GM13977 (cell line): ENCODE measurements around the gene KCNN3.

ENCODE experiments used
- DNase-seq: peaks from one replicate; pipeline ENCODE4 v3.0.0; 2012; ENCODE audit warnings: low spot score
- in situ Hi-C: fragments of 300-500 bp; cut with MboI; formaldehyde crosslinking; loops from one replicate; pipeline ENCODE4 v1.12.0; 2022; ENCODE audit warnings: low sequenced_read_pairs, low pct_unique_long_range_greater_than_20kb, mixed read lengths, inconsistent platforms; ENCODE audit not compliant: unreplicated experiment
- TF ChIP-seq, protein P1 (sequence below): IDR thresholded peaks from 2 replicates; pipeline ENCODE4 v1.5.1; 2012; ENCODE audit warnings: mild to moderate bottlenecking, control low read depth; ENCODE audit not compliant: insufficient read depth; ENCODE audit errors: extremely low read depth, missing control alignments

The KCNN3 gene

DNA sequence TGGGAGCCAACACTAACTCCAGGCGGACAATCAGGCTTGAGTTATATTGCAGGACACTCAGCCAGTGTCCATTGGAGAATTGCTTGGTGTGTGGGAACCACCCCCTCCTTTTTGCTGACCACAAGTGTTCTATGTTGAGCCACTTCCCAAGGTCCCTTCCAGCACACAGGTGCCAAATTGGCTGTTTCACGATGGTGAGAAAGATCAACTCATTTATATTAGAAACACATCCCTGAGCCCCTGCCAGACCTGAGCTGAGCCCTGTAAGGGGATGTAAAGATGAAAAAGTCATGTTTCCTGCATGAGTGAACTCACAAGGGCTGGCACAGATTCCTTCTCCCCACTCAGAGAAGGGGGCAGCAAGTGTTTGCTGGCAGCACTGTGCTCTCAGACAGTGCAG is 96.5 kb downstream of the KCNN3 start:
- in situ Hi-C loops, result no loop called here
- TF ChIP-seq, protein P1, sequence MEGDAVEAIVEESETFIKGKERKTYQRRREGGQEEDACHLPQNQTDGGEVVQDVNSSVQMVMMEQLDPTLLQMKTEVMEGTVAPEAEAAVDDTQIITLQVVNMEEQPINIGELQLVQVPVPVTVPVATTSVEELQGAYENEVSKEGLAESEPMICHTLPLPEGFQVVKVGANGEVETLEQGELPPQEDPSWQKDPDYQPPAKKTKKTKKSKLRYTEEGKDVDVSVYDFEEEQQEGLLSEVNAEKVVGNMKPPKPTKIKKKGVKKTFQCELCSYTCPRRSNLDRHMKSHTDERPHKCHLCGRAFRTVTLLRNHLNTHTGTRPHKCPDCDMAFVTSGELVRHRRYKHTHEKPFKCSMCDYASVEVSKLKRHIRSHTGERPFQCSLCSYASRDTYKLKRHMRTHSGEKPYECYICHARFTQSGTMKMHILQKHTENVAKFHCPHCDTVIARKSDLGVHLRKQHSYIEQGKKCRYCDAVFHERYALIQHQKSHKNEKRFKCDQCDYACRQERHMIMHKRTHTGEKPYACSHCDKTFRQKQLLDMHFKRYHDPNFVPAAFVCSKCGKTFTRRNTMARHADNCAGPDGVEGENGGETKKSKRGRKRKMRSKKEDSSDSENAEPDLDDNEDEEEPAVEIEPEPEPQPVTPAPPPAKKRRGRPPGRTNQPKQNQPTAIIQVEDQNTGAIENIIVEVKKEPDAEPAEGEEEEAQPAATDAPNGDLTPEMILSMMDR, result no peak
- DNase-seq, result no peak

DNA sequence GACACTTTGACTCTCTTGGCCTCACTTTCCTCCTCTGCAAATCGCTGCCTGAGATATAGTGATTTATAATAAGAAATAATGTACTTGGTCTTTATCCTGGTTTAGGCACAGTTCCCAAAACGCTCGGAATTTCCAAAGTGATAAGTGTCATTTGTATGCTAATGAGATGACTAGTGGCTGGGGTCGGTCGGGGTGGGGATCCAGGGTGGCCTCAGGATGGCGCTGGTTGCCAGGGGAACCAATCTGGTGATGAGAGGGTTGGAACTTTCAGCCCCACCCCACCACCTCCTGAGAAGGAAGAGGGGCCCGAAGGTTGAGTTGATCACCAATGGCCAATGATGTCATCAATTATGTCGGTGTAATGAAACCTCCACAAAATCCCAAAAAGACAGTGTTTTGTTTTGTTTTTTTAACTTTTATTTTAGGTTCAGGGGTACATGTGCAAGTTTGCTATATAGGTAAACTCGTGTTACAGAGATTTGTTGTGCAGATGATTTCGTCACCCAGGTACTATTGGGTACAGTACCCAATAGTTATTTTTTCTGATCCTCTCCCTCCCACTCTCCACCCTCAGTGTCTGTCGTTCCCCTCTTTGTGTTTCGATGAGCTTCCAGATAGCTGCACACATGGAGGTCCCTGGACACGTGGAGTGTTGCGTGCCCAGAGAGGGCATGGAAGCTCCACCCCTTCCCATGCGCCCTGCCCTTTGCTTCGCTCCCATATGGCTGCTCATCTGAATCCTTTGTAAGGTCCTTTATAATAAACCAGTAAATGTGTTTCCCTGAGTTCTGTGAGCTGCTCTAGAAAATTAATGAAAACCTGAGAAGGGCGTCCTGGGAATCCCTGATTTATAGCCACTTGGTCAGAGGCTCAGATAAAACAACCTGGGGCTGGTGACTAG is 97.2 kb downstream of the KCNN3 start:
- in situ Hi-C loops, result no loop called here
- no peak for DNase-seq
- TF ChIP-seq, protein P1, result peak; percentile 39

DNA sequence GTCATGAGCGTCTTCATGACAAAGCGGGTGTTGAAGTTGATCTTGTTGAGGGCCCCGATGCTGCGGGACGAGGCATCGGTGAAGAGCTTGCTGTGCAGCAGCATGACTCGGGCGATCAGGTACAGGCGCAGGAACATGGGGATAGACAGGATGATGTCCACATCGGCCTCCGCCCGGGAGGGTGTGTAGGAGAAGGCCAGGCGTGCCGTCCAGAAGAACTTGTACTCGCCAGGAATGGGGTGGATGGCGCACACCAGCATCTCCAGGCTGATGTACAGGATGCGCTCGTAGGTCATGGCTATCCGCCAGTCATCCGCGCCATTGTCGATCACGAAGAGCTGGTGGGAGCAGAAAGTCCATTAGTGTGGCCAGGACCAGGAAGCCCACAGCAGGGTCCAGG is 98.0 kb downstream of the KCNN3 start:
- in situ Hi-C loops, result no loop called here
- DNase-seq, result no peak
- TF ChIP-seq, protein P1, result no peak

DNA sequence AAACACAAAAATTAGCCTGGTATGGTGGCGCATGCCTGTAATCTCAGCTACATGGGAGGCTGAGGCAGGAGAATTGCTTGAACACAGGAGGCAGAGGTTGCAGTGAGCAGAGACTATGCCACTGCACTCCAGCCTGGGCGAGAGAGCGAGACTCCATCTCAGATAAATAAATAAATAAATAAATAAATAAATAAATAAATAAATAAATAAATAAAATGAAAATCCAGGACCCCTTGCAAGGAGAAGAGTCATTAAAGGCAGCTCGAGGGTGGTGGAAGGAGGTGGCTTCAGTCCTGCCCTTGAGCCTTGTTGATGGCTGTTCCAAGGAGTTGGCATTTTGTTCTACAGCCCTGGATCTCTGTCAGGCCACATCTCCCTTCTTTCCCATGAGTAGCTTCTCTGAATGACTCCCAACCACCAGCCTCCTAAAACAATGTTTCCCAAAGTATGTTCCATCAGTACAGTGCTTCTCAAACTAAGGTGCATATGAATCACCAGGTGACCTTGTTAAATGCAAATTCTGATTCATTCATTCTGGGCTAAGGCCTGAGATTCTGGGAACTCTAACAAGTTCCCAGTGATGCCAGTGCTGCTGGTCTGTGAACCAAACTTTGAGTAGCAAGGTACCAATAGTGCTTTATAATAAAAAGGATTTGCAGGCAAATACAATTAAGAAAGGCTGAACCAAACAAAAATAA is 99.0 kb downstream of the KCNN3 start:
- no peak for DNase-seq
- TF ChIP-seq, protein P1, result no peak
- in situ Hi-C loops, result no loop called here

DNA sequence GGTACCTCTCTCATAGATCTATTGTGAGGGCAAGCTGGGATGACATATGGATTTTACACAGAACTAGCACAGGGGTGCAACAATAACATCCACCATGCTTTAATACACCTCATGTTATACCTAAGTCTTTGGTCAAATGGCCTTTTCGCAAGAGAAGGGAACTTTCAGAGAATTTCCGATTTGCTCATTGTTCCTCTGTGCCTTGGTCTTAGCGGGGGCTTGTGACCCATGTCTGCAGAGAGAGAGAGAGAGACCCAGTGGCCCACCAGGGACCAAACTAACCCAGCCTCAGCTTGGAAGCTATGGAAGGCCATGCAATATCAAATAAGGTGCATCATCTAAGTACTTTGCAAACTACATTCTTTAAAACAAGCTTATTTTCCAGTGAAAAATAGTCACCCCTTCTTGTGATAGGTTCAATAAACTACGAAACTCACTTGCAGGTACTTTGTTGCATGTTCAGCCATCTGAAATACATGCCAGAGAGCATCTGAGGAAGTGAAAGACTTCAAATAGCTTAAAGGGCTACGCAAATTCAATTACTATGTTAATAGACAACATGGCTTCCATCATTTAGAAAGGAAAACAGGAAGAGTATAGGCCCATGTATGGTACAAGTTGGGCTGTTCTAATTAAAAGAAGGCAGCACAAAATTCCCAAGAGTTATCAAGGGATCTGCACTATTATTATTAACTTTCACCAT is 100.7 kb downstream of the KCNN3 start:
- TF ChIP-seq, protein P1, result no peak

DNA sequence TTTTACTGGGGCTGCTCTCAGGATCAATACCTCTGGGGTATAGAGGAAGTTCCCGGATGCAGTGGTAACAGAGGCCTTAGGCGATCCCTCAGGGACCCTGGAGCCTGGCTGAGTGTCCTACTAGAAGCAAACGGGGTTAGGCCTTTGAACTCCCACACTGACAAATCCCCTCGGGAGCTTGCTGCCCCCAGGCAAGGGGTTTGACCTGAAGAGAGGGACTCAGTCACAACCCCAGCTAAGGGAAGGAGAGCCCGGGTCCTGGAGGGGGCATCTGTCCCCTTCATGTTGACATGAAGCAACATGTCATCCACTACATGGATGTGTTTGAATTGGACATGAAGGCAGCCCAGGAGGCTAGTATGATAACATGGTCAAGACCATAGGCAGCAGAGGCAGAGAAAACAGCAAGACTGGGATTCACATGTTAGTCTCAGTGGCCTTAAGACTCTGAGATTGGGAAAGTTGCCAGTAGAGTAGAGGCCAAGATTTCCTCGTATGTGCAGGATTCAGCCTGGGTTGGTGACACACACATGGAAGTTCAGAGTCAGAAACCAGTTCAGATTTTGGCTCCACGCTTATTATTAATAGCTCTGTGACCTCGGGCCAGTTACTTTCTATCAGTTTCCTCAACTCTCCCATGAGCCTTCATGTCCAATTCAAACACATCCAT is 101.5 kb downstream of the KCNN3 start:
- DNase-seq, result no peak
- in situ Hi-C loops, result no loop called here
- TF ChIP-seq, protein P1, result no peak

More for the DNA sequence above, 100.7 kb downstream of the KCNN3 start:
- in situ Hi-C loops, result no loop called here
- no peak for DNase-seq
